Glutamatergic neuron (in vitro differentiated cells): ENCODE results near the gene OR10A6. TPM values are rescaled to one million over a fixed set of nuclear protein-coding genes. Genes with fewer than 3 reads are reported as not detected.

Experiments used
- DNase-seq: peaks from one replicate; pipeline ENCODE4 v3.0.0; 2022
- H3K27ac Mint-ChIP-seq: one replicate; pipeline ENCODE4 v1.8.0; 2020; ENCODE audit warnings: mild to moderate bottlenecking, mixed read lengths, inconsistent platforms; ENCODE audit not compliant: unreplicated experiment
- H3K27me3 Mint-ChIP-seq: one replicate; pipeline ENCODE4 v1.8.0; 2020; ENCODE audit warnings: mild to moderate bottlenecking, moderate library complexity, mixed read lengths, inconsistent platforms; ENCODE audit not compliant: unreplicated experiment
- H3K36me3 Mint-ChIP-seq: one replicate; pipeline ENCODE4 v1.8.0; 2020; ENCODE audit warnings: mild to moderate bottlenecking, mixed read lengths, inconsistent platforms; ENCODE audit not compliant: unreplicated experiment
- H3K4me1 Mint-ChIP-seq: one replicate; pipeline ENCODE4 v1.8.0; 2020; ENCODE audit warnings: mild to moderate bottlenecking, low read depth, mixed read lengths, inconsistent platforms; ENCODE audit not compliant: unreplicated experiment
- H3K4me3 Mint-ChIP-seq: one replicate; pipeline ENCODE4 v1.8.0; 2020; ENCODE audit warnings: mild to moderate bottlenecking, mixed read lengths, inconsistent platforms; ENCODE audit not compliant: unreplicated experiment
- H3K9me3 Mint-ChIP-seq: one replicate; pipeline ENCODE4 v1.8.0; 2020; ENCODE audit warnings: mild to moderate bottlenecking, moderate library complexity, mixed read lengths, inconsistent platforms; ENCODE audit not compliant: unreplicated experiment
- total RNA-seq: library from RNA; stranded (reverse); fragmentation: NEBNext Ultra II Directional; extraction: Animal tissue kit (Norgen Biotek cat#: 25700); gene quantifications from one replicate; pipeline ENCODE4 v1.2.1, GENCODE V29; 2021; ENCODE audit not compliant: unreplicated experiment
- TF ChIP-seq, protein P1 (sequence below): fragments of 200-600 bp; sonication (generic); IDR thresholded peaks from one replicate; pipeline ENCODE4 v1.5.0; 2021; ENCODE audit not compliant: partially characterized antibody, unreplicated experiment

OR10A6 gene
- total RNA-seq, 1 donor from 2014 or later = not detected

DNA sequence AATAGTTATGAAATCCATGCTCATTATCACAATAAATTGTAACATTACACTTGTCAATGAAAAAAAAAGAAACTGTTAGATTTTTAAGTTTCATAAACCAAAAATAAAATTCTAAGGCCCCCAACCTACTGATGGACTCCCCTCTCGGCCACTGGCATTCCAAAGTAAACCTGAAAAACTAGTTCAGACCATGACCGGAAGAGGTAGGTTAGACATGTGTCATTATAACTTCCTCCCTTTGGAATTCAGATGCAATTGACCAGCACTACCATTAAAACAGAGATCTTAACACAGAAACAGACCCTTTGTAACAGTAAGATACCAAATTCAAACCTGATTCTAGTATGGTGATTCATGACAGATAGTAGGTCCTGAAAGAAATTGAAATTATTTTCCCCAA lies 12.9 kb downstream of the OR10A6 start:
- TF ChIP-seq, protein P1, sequence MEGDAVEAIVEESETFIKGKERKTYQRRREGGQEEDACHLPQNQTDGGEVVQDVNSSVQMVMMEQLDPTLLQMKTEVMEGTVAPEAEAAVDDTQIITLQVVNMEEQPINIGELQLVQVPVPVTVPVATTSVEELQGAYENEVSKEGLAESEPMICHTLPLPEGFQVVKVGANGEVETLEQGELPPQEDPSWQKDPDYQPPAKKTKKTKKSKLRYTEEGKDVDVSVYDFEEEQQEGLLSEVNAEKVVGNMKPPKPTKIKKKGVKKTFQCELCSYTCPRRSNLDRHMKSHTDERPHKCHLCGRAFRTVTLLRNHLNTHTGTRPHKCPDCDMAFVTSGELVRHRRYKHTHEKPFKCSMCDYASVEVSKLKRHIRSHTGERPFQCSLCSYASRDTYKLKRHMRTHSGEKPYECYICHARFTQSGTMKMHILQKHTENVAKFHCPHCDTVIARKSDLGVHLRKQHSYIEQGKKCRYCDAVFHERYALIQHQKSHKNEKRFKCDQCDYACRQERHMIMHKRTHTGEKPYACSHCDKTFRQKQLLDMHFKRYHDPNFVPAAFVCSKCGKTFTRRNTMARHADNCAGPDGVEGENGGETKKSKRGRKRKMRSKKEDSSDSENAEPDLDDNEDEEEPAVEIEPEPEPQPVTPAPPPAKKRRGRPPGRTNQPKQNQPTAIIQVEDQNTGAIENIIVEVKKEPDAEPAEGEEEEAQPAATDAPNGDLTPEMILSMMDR = no peak
- DNase-seq = no peak
- Mint-ChIP-seq H3K27ac (no peak overlapping the region), H3K4me1 (no peaks in the 10 kb centered on the region), H3K4me3 (no peak overlapping the region), H3K9me3 (no peaks in the 10 kb centered on the region), H3K36me3 (no peaks in the 10 kb centered on the region), H3K27me3 (no peaks in the 10 kb centered on the region)

DNA sequence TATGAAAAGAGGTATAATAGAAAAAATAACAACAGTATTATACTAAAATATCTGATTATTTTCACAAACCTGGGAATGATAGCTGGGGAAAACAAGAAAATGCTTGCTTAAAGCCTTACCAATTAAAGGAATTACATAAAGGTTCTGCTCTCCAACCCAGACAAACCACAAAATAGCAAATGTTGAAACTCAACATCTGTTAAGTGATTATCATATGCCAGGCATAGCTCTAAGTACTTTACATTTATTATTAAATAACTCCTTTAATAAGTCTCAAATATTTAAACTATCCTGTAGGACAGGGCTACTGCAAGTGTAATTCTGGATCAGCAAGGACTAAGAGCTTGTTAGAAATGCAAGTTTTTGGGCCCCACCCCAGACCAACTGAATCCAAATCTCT lies 20.1 kb downstream of the OR10A6 start:
- no peaks in the 10 kb centered on the region for H3K9me3 Mint-ChIP-seq
- no peak for DNase-seq
- H3K4me1 Mint-ChIP-seq = no peaks in the 10 kb centered on the region
- no peaks in the 10 kb centered on the region for H3K27me3 Mint-ChIP-seq
- H3K4me3 Mint-ChIP-seq = no peak overlapping the region
- H3K27ac Mint-ChIP-seq = no peak overlapping the region
- TF ChIP-seq, protein P1 = no peak
- no peaks in the 10 kb centered on the region for H3K36me3 Mint-ChIP-seq

DNA sequence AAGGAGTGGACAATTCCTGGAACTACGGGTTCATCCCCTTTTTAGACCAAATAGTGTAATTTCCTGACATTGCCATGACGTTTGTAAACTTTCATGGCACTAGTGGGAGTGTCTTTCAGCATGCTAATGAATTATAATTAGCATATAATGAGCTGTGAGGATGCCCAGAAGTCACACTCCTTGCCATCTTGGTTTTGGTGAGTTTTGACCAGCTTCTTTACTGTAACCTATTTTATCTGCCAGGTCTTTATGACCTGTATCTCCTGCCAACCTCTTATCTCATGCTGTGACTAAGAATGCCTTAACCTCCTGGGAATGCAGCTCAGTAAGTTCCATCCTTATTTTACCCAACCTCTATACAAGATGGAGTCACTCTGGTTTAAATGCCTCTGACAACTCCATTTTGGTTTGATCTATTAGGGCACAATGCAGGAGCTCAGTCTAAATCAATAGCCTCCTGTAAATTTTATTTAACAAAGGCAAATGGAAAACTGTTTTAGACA lies 20.7 kb downstream of the OR10A6 start:
- Mint-ChIP-seq H3K36me3 (no peaks in the 10 kb centered on the region), H3K9me3 (no peaks in the 10 kb centered on the region), H3K27ac (no peak overlapping the region), H3K4me3 (no peak overlapping the region), H3K4me1 (no peaks in the 10 kb centered on the region), H3K27me3 (peaks cover 2% of the 10 kb centered on the region)
- TF ChIP-seq, protein P1 = no peak
- no peak for DNase-seq

DNA sequence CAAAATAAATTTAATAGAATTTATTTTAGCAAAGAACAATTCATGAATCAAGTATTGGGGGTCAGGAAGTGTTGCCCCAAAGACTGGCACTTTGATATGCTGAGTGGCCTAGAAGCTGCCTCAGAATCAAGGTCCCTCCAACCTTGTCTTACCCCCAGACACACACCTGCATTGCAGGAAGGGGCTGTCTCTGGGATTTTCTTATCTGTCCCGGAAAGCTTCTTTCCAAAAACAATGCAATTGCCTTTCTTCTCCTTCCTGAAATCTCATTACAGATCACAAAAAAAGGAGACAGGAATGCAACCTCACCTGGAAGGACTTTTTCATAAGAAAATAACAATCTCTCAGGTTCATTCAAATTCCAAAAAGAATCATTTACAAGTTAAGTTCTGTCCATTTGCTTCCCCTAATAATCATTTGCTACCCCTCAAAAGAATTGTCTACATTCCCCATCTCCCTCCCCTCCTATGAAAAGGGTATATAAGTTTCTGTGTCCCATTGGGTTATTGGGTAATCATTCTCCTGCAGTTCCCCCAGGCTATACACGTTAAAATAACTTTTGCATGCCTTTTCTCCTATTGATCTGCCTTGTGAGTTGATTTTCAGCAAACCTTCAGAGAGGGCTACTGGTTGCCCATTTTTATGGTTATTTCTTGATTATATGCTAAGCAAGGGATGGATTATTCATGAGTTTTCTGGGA lies 21.3 kb downstream of the OR10A6 start:
- DNase-seq = no peak
- TF ChIP-seq, protein P1 = no peak
- no peak overlapping the region for H3K27ac Mint-ChIP-seq
- no peak overlapping the region for H3K4me3 Mint-ChIP-seq
- H3K9me3 Mint-ChIP-seq = no peaks in the 10 kb centered on the region
- H3K36me3 Mint-ChIP-seq = no peaks in the 10 kb centered on the region
- no peaks in the 10 kb centered on the region for H3K4me1 Mint-ChIP-seq
- H3K27me3 Mint-ChIP-seq = peaks cover 2% of the 10 kb centered on the region

DNA sequence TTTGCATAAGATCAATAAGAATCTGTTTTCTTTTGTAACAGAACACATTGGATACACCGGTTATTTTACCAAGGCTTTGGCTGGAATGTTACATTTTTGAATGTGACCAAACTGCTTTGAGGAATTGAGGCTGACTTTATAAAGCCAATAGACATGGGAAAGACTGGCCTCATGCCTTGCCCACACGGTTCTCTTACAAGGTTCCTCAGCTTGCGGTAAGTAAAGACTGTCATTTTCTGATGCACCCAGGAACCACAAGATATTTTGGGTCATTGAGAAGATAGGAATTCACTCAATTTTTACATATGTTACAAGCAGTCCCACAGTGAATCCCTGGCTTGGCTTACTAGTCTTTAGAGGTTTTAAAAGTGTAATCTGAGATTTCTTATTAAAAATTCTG lies 23.9 kb downstream of the OR10A6 start:
- no peaks in the 10 kb centered on the region for H3K36me3 Mint-ChIP-seq
- no peak overlapping the region for H3K27ac Mint-ChIP-seq
- peaks cover 2% of the 10 kb centered on the region for H3K27me3 Mint-ChIP-seq
- no peak for DNase-seq
- TF ChIP-seq, protein P1 = no peak
- H3K4me3 Mint-ChIP-seq = no peak overlapping the region
- H3K9me3 Mint-ChIP-seq = no peaks in the 10 kb centered on the region
- no peaks in the 10 kb centered on the region for H3K4me1 Mint-ChIP-seq
